Ureter (tissue), 1 donor: ENCODE measurements around the gene ASB13. TPM values are rescaled to one million over a fixed set of nuclear protein-coding genes. Genes with fewer than 3 reads are reported as not detected.
A peak's percentile ranks its signal among the peaks of the same experiment; 100 is the strongest.

Source experiments
- DNase-seq: peaks from one replicate; pipeline ENCODE4 v3.0.0-alpha.2; 2020; ENCODE audit warnings: low spot score
- total RNA-seq: library from RNA; stranded (reverse); gene quantifications from one replicate; pipeline ENCODE4 v1.2.4, GENCODE V29; 2023
- donor health status: DM: yes; HTN: yes; CAD: no.

The ASB13 gene
- total RNA-seq, 1 donor from 2014 or later, result 33.8 TPM

DNA sequence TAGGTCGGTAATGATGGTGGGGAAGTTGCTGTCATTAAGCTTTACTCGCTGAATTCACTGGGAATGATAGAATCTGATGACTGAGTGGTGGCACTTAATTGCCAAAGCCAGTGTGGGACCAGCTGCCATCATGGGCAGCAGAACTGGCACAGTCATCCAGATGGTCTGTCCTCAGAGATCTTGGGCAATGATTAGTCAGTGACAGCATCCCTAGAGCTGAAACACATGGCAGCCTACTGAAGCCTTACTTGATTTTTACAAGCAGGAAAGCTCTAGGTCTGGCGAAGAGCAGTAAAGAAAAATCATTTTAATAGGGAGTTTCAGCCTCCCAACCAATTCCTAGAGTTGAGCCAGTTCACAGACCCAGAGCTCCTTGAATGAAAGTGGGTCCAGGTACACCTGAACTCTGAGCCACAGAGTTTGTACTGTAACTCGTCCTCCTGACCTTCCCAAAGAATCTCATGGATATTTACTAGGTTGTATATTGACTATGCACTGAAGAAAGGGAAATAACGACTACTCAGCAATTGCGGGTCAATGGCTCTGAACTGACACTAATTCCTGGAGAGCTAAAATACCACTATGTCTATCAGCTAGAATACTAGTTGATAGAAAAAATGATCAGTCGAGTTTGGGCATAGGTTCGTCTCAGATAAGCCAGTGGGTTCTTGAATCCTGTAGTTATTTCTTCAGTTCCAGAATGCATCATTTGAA, 4.4 kb upstream of the ASB13 start:
- no peak for DNase-seq

DNA sequence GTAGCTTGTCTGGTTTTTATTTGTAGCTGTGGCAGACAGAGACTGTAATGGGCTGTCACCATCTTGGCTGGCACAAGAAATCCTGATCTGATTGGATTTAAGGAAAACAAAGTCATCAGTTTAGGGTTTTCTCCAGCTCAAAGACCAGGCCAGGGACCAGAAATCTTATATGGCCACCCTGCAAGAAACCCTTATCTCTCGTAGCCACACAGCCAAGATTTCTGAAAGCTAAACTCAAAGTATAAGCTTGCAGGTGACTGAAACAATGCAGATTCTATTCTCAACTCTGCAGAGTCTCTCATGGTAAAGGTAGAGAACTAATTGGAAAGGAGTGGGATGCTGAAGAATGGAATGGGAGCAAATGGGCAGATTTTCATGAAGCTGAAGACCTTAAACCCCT, 3.2 kb upstream of the ASB13 start:
- DNase-seq, result no peak

DNA sequence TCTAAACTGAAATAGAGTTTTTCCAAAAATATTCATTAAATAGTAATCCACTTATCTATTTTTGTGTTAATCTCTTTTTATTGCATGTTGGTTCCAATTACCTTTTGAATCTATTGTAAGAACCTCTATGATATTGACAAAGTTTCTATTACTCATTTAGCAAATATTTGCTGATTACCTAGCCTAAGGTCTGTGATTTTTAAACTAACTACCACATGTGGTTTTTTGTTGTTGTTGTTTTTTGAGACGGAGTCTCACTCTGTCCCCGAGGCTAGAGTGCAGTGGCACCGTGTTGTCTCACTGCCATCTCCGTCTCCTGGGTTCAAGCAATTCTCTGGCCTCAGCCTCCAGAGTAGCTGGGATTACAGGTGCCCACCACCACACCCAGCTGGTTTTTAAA, 2.0 kb upstream of the ASB13 start:
- no peak for DNase-seq

DNA sequence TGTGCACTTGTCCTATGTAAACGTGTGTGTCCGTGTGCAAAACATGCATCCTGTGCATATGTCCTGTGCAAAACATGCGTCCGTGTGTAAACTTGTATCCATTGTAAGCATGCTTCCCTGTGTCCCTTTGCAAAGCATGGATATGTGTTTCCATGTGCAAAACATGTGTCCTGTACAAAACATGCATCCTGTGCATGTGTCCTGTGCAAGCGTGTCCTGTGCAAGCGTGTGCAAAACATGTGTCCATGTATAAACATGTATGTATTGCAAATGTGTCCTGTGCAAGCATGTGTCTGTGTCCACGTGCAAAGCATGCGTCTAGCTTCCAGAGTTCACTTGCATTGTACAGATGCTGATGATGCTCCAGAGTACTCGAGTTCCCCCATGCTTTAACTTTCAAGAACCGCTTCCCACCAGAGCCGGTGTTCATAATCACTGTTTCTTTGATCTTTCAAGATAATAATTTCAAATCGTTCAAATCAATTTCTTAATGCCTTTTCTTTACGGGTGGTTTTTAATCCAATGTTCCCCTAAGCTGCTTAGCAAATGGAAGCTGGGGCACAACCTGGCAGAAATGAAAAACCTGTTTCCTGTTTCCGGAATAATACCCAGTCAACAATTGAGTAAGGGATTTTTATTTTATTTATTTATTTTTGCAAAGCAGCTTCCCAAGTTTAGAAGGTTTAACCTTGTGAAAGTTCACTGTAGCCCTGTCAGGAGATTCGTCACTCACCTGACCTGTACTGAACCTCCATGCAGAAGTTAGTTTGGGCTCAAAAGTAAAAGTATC, 641 bp upstream of the ASB13 start:
- no peak for DNase-seq

DNA sequence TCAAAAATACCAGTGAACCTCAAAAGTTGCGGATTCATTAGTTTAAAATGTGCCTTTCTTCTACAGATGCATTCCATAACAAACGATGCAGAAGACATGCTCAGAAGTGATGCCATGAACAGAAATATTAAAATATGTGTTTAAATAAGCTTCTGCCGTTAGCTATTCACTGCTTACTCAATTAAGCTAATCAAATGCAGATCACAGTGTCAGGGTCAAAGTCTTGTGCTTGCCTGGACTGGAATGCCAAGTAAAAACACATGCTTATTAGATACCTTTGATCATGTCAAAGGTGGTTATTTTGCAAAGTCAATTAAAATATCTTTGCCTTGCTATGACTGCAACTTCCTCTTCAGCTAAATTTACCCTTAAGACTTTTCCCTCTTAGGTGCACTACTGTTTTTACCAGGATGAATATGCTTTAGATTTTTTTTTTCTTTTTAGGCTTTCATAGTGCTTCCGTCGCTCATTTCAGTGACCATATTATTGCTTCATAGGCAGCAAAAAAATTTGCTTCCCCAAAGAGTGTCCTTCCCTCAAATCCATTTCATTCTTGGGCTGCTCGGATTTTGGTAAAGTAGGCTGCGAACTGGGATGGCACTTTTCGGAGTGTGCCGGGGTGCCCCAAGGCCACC, 905 bp downstream of the ASB13 start:
- DNase-seq, result no peak

DNA sequence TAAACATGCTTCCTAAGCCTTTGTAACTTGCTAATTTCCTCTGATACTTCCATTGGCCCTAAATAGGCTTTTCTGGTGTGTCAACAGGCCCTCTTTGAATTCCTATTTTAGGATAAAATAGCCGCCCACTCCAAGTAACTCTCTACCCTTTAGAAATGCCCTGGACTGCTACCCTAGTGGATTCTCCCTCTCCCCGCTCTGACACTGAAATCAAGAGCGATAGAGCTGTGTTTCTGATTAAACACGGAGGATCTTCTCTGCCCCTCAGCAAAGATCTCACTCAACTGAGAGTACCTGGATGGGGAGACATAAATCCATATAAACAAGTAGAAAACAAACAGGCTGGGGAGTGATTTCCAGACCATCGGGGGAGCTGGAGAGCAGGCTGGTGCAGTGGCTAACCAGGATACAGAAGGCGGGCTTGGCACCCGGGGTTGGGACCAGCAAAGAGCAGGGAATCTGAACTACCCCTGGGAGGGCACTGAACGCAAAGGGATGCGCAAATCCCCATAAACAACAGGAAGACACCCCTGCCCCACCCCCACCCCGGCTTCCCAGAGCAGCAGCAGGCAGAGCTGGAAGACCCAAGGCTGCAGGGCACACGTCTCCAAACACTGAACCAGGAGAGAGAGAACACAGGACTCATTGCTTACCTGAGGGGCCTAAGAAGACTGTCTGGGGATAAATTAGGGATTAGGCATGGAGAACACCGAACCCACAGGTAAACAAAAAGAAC, 2.5 kb downstream of the ASB13 start:
- DNase-seq, result no peak

DNA sequence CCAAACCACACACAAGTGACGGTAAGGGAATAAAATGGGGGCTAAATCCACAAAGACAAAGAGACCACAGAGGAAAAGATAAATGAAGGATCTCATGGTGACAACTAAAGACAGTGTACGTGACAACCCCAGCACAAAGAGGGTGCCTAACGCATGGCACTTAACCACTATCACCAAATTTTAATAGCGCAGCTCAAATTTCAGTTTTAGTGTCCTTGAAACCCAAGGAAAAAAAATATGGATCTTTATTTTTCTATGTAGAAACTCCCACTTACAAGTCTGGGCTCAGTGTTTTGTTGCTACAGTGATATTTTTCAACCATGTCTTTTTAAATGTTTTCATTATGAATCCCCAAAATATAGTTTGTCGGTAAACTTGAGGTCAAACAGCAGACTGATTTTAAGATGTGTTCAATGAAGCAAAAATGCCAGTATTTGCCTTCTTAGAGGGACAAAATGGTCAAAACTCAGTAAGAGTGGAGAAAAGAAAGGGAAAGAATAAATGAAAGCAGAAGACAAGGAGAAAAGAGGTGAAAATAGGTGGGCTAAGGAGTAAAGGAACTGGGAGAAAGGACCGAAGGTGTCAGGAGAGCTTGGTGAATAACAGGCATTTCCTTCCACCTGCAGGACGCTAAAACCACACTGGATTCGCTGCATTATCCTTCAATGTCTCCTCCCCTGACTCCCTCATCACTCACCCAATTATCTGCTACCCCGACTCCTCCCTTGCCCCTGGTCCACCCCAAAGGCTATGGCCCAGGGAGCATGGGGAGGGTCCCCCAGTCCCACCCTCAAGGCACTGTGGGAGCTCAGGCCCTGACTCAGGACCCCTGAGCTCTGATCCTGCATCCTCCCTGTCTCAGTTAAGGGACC, 3.5 kb downstream of the ASB13 start:
- DNase-seq, result no peak

DNA sequence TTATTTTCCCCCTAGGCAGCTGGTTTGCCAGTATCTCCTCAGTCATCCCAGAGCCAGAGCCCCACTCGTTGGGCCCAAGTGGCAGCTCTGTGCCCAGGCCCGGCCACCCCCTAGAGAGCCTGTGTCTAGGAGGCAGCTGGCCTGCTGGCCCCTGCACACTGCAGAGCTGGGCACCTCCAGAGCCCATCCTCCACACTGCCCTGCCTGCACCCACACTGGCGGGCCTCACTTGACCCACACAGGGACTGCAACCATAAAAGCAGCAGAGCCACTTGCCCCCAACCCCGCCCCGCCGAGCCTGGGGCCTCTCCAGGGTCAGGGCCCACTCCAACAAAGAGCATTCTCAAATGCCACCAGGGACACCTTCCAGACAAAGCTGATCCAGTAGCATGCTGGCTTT, 5.4 kb downstream of the ASB13 start:
- no peak for DNase-seq

DNA sequence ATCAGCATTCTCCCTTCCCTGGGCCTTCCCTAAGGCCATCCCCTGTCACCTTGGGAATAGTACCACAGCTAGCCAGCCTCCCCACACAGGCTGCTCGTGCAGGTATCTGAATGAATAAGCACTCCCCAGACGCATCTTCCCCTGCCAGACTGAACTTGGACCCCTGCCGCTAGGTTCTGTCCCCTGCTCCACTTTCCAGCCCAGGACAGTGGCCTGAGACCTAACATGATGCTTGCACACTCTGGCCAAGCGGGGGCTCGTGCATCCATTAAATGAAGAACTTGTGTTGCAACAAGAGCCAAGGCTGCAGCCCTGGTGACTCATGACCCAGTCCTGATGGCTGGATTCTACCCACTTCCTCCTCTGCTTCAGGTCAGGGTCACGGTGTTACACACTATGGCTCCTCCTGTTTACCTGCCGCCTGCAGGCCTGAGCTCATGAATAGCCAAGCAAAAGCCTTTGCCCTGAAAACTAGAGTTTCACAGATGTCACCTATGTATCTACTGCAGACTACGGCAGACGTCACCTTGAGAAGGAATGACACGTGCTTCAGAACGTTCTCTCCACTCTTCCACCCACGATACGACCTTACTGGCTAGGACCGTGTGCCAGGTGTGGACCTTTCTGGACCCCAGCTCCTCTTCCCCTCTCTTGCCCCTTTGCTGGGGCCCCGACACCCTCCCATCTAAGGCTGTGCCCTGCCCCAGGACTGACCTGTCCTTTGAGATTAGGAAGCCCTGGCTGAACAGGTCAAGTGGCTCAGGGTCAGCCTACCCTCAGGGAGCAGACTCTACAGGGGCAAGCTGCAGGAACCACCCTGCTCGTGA, 6.5 kb downstream of the ASB13 start:
- DNase-seq, result peak; percentile 77

DNA sequence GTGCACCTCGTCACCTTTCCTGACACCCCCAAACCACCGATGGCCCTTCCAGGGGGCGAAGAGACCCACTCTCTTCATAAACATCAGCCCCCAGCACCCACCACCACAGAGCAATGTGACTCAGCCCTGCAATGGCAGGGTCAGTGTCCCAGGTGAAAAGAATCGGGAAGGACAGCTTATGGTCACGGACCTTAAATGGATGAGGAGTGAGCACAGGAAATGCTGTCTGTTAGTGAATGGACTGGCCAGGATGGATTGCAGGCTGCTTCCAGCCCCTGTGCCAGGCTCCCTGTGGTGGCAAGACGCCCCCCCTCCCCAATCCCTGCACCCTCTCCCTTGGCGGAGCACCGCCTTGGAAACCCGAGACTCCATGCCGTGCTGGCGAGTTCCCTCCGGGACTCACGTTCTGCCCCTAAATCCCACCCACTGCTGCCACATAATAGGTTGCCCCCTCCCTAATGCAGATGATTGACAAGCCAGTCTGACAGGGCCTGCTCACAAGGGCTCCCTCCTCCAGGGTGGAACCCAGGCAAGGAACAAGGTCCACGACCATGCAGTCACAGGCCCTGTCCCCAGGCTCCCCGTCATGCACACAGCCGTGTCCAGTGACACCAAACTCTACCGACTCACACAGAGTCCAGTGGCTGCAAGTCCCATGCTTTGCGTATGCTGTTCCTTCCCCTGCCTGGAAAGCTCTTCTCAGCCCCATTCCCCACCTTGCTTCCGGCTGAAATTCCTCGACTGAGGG, 7.3 kb downstream of the ASB13 start:
- DNase-seq, result no peak

DNA sequence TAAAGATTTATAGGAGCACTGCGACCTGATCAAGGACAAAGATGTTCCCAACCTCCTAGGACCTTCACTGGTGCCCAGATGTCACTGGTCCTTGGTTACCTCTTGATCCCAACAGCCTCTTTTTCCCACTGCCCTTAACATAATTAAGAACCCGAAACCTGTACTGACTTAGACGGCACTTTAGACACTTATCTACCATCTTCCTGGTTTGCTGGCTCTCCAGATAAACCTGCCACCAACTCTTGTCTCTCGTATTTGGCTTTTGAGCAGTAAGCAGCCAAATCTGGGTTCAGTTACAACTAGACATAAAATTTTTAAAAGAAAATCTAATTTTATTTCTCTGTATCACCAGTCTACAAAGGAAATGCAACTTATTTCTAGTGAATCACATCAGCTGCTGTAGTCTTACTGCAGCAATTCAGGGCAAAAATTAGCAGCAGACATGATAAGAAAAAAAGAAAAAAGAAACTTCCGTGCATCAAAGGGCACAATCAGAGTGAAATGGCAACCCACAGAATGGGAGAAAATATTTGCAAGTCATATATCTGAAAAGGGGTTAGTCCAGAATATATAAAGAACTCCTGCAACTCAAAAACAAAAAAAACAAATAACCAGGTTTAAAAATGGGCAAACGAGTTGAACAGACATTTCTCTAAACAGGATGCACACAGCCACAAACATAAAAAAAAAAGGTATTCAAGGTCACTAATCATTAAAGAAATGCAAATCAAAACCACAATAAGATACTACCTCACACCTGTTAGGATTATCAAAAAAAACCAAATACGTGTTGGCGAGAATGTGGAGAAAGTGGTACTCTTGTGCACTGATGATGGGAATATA, 9.4 kb downstream of the ASB13 start:
- no peak for DNase-seq

DNA sequence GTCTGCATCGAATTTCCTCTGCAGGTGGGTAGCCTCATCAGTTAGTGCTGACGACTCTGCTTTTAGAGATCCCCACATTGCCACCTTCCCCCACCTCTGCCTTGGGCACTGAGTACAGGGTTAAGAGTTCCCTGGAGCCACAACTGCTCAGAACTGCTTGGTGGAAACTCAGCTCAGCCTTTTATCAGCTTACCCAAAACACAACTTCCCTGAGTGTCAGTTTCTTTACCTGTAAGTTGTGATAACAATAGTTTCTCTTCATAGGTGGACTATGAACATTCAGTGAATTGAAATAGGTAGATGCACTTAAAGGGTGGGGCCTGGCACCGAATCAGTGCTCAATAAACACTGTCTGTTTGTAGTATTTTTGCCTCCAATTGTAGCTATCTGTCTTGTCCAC, 11.3 kb downstream of the ASB13 start:
- no peak for DNase-seq

DNA sequence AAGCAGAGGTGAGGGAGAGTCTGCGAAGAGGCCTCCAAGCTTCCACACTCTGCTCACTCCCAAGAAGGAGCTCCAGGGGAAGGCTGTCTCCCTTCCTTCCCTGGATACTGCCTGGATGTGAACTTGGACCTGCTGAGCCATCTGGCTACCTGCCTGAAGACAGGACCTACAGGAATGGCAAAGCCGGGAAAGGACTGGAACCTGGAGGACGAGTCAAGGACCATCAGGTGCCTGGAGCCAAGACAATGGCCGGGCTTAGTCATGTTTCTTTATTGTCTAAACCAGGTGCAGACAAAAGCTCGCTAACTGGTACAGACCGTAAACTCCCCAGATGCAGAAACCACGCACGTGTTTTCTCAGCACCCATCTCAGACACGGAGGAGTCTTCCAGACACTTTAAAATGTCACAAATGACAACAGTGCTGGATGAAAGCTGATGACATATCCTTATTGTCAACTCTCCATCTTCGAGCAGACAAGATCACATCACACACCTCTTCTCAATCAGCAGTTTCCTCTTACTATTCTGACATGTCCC, 12.1 kb downstream of the ASB13 start:
- DNase-seq, result no peak

DNA sequence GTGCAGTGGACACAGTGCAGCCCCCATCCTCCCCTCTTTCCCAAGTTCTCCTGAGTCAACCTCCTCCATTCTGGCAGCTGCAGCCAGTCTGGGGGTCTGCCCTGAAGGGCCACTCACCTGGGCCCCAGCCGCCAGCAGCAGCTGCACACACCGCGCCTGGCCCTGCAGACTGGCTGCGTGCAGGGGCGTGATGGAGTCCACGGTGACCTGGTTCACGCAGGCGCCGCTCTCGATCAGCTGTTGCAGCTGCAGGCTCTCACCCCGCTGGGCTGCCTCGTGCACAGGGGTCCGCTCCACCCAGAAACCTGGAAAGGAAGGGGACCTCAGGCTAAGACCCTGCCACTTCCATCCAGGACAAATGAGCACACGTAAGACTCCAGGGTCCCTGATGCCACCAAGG, 13.6 kb downstream of the ASB13 start:
- no peak for DNase-seq

DNA sequence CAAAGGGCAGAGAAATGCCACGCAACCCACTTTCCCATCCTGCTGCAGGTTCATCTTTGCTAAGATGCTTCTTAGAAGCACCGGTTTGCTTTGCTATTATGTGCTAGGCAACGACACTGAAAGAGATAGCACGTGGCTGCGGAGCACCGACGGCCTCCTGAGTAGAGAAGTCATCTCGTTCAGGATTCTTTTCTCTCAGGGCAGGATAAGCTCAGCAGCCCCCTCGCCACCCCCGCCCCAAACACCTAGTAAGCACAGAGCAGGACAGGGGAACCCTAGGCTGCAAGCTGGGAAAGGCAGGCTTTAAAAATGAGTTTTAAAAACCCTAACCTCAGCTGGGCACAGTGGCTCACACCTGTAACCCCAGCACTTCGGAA, 15.0 kb downstream of the ASB13 start:
- DNase-seq, result no peak

DNA sequence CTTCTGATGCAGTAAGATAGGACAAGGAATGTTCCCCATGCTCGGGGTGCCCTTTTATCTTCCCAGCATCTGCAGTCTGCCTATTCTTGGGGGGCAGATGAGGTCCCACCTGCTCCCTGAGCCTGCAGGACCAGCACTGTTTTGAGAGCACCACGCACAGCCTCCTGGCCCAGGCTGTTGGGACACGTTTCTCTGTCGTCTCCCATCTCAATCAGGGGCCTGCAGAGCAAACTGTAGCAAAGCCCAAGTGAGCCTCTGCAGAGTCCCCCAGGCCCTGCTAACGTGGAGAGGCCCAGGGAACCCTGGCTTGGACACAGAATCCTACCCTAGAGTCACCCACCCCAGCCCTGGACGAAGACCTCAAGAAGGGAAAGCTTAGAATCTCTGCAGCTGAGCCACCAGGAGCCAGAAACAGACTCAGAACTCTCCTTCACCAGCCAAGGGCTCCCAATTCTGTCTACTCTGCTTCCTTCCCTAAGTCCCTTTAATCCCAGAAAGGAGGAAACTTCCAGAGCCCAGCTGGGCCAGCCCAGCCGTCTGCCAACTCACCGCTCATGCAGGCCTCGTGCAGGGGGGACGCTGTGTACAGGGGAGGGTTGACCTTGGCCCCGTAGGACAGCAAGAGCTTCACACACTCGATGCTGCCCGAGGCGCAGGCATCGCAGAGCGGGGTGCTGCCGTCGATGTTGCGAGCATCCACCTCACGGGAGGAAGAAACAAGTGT, 15.6 kb downstream of the ASB13 start:
- no peak for DNase-seq

DNA sequence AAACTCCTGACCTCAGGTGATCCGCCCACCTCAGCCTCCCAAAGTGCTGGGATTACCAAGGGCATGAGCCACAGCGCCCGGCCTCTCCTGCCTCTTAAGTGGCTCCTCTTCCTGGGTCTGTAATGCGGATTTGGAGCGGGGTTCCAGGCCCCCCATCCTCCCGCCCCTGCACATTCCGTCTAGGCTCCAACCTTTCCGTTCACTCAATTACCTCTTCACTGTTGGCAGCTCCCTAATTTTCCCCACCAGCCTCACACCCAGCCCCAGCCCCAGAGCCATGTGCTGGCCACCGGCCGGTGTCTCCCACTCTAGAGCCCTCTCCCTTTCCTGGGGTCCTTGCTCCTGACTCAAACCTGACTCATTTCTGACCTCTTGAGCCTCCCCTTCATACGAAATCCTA, 16.6 kb downstream of the ASB13 start:
- DNase-seq, result no peak
